ENCODE results near the gene TUBG2.
"Not testable (repeated sequence)": the region's sequence is repeated elsewhere in the genome, so short reads cannot be mapped to it uniquely, and the experiment has no call there.

The TUBG2 gene

GRCh38 chr17:42639525-42640113, 19.5 kb upstream of the TUBG2 start:
- no peak for ATAC-seq
- Mint-ChIP-seq H3K9me3 (no peaks in the 10 kb centered on the region), H3K36me3 (no peaks in the 10 kb centered on the region), H3K4me1 (no peaks in the 10 kb centered on the region), H3K27ac (no peak overlapping the region), H3K27me3 (peaks cover 17% of the 10 kb centered on the region), H3K4me3 (no peak overlapping the region)

DNA sequence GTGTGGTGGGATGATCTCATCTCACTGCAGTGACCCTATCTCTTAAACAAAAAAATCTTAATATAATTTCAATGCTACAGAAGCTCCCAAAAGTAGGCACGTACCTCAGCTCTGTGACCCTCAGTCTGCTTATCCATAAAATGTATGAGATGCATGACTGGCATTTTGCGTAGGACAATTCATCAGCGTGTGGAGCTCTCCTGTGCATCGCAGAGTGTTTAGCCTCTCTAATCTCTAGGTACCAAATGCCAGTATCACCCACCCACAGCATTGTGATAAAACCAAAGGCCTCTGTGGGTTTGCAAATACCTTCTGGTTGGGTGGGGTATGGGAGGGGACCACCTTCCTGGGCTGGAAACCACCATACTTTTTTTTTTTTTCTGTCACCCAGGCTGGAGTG, 19.0 kb upstream of the TUBG2 start:
- Mint-ChIP-seq H3K9me3 (no peaks in the 10 kb centered on the region), H3K4me1 (no peaks in the 10 kb centered on the region), H3K36me3 (no peaks in the 10 kb centered on the region), H3K27me3 (peaks cover 17% of the 10 kb centered on the region), H3K27ac (no peak overlapping the region), H3K4me3 (no peak overlapping the region)
- ATAC-seq, result no peak

- Mint-ChIP-seq H3K4me1 (no peaks in the 10 kb centered on the region), H3K27me3 (peaks cover 26% of the 10 kb centered on the region), H3K36me3 (no peaks in the 10 kb centered on the region), H3K9me3 (no peaks in the 10 kb centered on the region), H3K27ac (no peak overlapping the region), H3K4me3 (no peak overlapping the region)
- no peak for ATAC-seq
These were observed 16.7 kb upstream of the TUBG2 start for GRCh38 chr17:42642336-42642735.

- Mint-ChIP-seq H3K36me3 (no peaks in the 10 kb centered on the region), H3K9me3 (no peaks in the 10 kb centered on the region), H3K27me3 (peaks cover 34% of the 10 kb centered on the region), H3K4me1 (peaks cover 8% of the 10 kb centered on the region), H3K27ac (no peak overlapping the region), H3K4me3 (no peak overlapping the region)
- peak; percentile 27 for ATAC-seq
These were observed 11.3 kb upstream of the TUBG2 start for GRCh38 chr17:42647778-42648177.

GRCh38 chr17:42651392-42651791, 7.7 kb upstream of the TUBG2 start:
- Mint-ChIP-seq H3K27me3 (peaks cover 51% of the 10 kb centered on the region), H3K36me3 (no peaks in the 10 kb centered on the region), H3K4me1 (peaks cover 28% of the 10 kb centered on the region), H3K9me3 (no peaks in the 10 kb centered on the region), H3K4me3 (no peak overlapping the region), H3K27ac (no peak overlapping the region)
- no peak for ATAC-seq

DNA sequence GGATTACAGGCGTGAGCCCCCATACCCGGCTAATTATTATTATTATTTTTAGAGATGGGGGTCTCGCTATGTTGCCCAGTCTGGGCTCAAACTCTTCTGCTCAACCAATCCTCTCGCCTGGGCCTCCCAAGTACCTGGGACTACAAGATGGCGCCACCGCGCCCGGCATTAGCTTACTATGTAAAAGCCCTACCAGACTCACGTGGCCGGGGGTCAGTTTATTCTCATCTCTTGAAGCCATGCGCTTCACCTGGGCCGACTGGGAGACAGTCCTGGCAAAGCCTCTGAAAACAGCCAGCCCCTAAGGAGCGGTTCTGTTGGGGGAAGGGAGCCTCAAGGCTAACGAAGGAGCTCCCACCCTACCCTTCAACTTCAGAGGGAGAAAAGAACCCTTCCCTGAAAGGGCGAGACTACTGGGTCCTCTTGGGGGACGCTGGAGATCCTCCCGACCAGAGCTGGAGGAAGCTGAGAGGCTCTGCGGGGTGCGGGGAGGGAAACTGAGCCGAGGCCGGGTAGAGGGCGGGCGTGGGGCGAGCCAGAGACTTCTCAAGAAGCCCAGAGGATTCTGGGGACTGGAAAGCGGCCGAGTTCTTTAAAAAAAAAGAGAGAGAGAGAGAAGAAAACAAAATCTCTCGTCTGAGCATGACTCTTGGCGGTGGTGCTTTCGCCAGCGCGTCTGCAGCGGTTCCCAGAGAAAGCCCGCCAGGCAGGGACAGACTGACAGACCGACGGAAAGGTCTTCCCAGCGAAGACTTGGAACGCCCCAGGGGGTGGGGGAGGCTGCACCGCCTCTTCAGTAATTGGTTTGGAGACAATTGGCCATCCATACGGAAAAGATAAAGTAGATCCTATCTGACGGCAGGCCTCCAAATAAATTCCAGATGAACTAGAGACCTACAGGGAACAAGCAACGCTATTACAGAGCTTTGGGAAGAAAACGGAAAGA, 5.6 kb upstream of the TUBG2 start:
- Mint-ChIP-seq H3K4me1 (peaks cover 29% of the 10 kb centered on the region), H3K27me3 (peaks cover 41% of the 10 kb centered on the region), H3K4me3 (peak overlapping the region; percentile 47), H3K9me3 (peaks cover 2% of the 10 kb centered on the region), H3K36me3 (no peaks in the 10 kb centered on the region), H3K27ac (no peak overlapping the region)
- no peak for ATAC-seq

DNA sequence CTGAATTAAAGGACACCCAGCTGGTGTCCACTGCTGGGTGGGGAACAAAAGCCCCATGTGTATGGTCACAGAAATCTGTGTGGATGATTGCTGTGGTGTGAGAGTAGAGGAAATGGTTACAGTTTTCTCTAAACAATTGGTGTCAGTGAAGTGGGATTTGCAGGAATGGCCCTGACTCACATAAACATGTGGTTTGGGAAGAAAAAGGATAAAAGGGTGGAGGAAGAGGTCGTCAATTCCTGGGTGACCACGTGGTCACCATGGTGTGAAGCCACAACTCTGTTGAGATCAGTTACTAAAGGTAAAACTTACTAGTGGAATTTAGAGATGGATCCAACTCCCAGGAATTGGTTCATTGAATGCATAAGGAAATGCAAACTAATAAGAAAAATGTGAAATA, 3.6 kb upstream of the TUBG2 start:
- H3K27me3 Mint-ChIP-seq, result peaks cover 31% of the 10 kb centered on the region
- no peak overlapping the region for H3K4me3 Mint-ChIP-seq
- ATAC-seq, result no peak
- peaks cover 42% of the 10 kb centered on the region for H3K4me1 Mint-ChIP-seq
- H3K9me3 Mint-ChIP-seq, result peaks cover 2% of the 10 kb centered on the region
- peak overlapping the region; percentile 28 for H3K27ac Mint-ChIP-seq
- H3K36me3 Mint-ChIP-seq, result no peaks in the 10 kb centered on the region

- H3K27me3 Mint-ChIP-seq, result peaks cover 29% of the 10 kb centered on the region
- ATAC-seq, result no peak
- H3K4me3 Mint-ChIP-seq, result peak overlapping the region; percentile 59
- peaks cover 2% of the 10 kb centered on the region for H3K9me3 Mint-ChIP-seq
- peak overlapping the region; percentile 84 for H3K27ac Mint-ChIP-seq
- H3K4me1 Mint-ChIP-seq, result peaks cover 42% of the 10 kb centered on the region
- no peaks in the 10 kb centered on the region for H3K36me3 Mint-ChIP-seq
These were observed 1.1 kb upstream of the TUBG2 start for GRCh38 chr17:42657824-42658588.

DNA sequence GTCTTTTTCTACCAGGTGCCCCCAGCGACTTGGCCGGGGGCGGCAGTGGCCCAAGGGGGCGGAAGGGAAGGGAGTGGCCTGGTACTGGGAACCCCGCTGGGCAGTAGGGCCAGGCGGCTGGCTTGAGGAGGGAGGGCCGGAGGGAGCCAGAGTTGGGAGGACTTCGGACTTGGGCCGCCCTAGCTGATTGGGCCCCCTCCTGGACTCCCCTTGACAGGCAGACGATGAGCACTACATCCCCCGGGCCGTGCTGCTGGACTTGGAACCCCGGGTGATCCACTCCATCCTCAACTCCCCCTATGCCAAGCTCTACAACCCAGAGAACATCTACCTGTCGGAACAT, 819 bp downstream of the TUBG2 start:
- H3K36me3 Mint-ChIP-seq, ATAC-seq, H3K9me3 Mint-ChIP-seq: not testable (repeated sequence)
- peak overlapping the region; percentile 91 for H3K4me3 Mint-ChIP-seq
- peak overlapping the region; percentile 84 for H3K27ac Mint-ChIP-seq
- H3K4me1 Mint-ChIP-seq, result peaks cover 35% of the 10 kb centered on the region
- H3K27me3 Mint-ChIP-seq, result peaks cover 10% of the 10 kb centered on the region

DNA sequence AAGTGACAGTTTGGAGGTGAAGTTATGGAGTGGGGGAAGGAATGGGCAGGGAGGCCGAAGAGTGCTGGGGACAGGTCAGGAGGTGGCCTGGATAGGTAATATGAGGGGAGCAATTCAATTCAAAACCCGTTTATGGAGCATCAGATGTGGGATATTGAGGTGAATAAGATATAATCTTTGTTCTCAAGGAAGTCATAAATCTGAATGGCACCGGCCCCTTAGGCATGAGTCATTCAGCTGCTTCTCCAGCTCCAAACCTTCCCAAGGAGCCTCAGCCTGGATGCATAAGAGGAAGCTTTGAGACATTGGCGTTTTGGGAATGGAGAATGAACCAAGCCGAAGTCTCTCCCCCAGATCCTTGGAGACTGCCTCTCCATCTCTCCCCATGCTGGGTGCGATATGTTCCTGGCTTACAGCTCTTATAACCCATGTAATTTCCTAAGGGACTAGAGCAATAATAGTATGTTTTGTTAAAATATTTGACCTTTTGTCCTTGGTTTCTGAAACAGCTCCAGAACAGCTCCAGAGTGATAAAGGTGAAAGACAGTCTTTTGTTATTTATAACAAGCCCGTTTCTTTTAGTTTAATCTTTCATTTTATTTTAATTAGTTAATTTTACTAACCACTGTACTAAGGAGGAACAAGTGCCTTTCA, 1.7 kb downstream of the TUBG2 start:
- H3K4me3 Mint-ChIP-seq, result no peak overlapping the region
- peaks cover 8% of the 10 kb centered on the region for H3K36me3 Mint-ChIP-seq
- peaks cover 2% of the 10 kb centered on the region for H3K9me3 Mint-ChIP-seq
- peaks cover 1% of the 10 kb centered on the region for H3K27me3 Mint-ChIP-seq
- H3K27ac Mint-ChIP-seq, result no peak overlapping the region
- ATAC-seq, result no peak
- H3K4me1 Mint-ChIP-seq, result peaks cover 28% of the 10 kb centered on the region

GRCh38 chr17:42665581-42666001, 6.5 kb downstream of the TUBG2 start:
- ATAC-seq, result no peak
- H3K36me3 Mint-ChIP-seq, result peaks cover 20% of the 10 kb centered on the region
- no peaks in the 10 kb centered on the region for H3K27me3 Mint-ChIP-seq
- peaks cover 12% of the 10 kb centered on the region for H3K4me1 Mint-ChIP-seq
- H3K4me3 Mint-ChIP-seq, result no peak overlapping the region
- H3K9me3 Mint-ChIP-seq, result no peaks in the 10 kb centered on the region
- no peak overlapping the region for H3K27ac Mint-ChIP-seq

GRCh38 chr17:42666126-42666525, 7.0 kb downstream of the TUBG2 start:
- H3K4me3 Mint-ChIP-seq, H3K27ac Mint-ChIP-seq, H3K9me3 Mint-ChIP-seq, H3K27me3 Mint-ChIP-seq, ATAC-seq: not testable (repeated sequence)
- Mint-ChIP-seq H3K4me1 (peaks cover 17% of the 10 kb centered on the region), H3K36me3 (peaks cover 20% of the 10 kb centered on the region)

GRCh38 chr17:42667088-42667951, 8.2 kb downstream of the TUBG2 start:
- no peak for ATAC-seq
- Mint-ChIP-seq H3K4me1 (peaks cover 25% of the 10 kb centered on the region), H3K4me3 (no peak overlapping the region), H3K36me3 (peaks cover 20% of the 10 kb centered on the region), H3K27ac (no peak overlapping the region), H3K9me3 (no peaks in the 10 kb centered on the region), H3K27me3 (peaks cover 14% of the 10 kb centered on the region)

- peaks cover 20% of the 10 kb centered on the region for H3K36me3 Mint-ChIP-seq
- peak overlapping the region; percentile 21 for H3K4me3 Mint-ChIP-seq
- peaks cover 34% of the 10 kb centered on the region for H3K4me1 Mint-ChIP-seq
- no peaks in the 10 kb centered on the region for H3K9me3 Mint-ChIP-seq
- ATAC-seq, result no peak
- peaks cover 23% of the 10 kb centered on the region for H3K27me3 Mint-ChIP-seq
- H3K27ac Mint-ChIP-seq, result no peak overlapping the region
These were observed 10.6 kb downstream of the TUBG2 start for GRCh38 chr17:42669705-42669976.
